GM12891 (cell line): ENCODE measurements around the gene FOXO1.

ENCODE experiments used
- POLR2A ChIP-seq: IDR thresholded peaks from 2 replicates; pipeline ENCODE4 v1.6.1; 2011; ENCODE audit warnings: low read depth, low read length, control low read depth
- POU2F2 ChIP-seq: IDR thresholded peaks from 2 replicates; pipeline ENCODE4 v1.6.1; 2011; ENCODE audit warnings: low read depth, mild to moderate bottlenecking, control low read depth, low read length, moderate library complexity
- TAF1 ChIP-seq: IDR thresholded peaks from 2 replicates; pipeline ENCODE4 v1.6.1; 2011; ENCODE audit warnings: low read depth, low read length, control low read depth

DNA sequence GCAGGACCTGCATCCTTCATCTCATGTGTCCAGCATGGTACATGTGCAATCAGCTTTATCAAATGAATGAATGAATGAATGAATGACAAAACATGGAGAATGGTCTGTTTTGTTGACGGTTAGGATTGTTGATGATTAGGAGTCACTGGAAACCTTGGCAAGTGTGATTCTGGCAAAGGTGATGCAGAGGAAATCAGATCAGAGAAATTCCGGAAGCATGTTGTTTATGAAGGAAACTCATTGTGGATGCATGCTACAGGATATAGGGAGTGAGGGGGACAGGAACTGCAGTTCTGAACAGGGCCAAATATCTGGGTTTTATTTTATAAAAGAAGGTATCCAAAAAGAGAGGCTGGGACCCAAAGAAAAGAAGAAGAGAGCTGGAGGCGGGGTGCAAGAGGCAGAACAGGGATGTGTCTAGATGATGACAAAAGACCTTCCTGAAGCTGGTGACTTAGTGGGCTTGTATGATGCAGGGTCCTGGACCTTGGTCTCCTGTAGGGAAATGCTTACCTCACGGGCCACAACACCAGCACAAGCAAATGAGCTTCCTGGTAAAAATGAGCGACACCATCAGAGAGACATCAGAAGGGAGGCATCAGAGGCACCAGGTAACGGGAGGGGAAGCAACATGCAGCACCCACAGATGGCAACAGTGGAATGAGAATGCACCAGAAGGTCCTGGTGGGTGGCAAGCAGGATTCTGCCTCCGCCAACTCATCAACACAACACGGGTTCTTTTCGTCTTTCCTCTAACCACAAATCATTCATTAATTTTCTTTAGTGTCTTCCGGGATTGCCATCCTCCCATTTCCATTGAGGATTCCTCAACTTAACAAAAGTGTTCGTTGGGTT lies 159.6 kb downstream of the FOXO1 start:
- no peak for TF ChIP-seq POU2F2
- TF ChIP-seq TAF1 = no peak
- no peak for TF ChIP-seq POLR2A
